ENCODE measurements around the gene HMCN2. TPM values are rescaled to one million over a fixed set of nuclear protein-coding genes. Genes with fewer than 3 reads are reported as not detected.
A peak's percentile ranks its signal among the peaks of the same experiment; 100 is the strongest.

Gene HMCN2
- total RNA-seq, 1 donor from 2014 or later, result 5.8 TPM

DNA sequence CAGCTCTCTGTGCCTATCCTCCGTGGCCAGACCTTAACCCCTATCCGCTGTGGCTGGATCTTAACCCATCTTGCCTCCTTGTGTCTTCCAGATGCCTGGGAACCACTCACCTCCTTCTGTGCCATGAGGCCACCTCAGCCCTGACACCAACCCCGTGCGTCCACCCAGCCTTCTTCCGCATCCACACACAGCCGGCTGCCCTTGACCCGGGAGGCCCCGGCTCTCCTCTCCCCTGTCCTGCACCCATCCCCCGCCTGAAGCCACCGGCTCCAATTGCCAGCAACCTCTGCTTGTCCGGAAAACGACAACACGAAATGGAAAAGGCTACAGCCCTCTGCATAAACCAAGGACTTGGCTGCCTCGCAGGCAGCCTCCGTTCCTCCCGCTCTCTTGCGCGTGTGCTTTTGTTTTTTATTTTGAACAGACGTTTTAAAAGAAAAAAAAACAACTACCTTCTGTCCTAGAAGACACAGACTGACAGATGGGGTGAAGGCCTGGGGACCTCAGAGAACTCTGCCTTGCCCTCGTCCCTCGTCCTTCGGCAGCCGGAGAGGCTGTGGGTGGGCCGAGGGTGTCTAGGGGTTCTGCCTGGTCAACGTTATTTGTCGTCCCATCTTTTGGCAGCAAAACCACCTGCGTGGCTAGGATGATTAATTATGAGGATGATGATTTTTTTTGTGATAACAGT, 32.5 kb upstream of the HMCN2 start:
- no peak overlapping the region for H3K4me3 Mint-ChIP-seq
- peaks cover 28% of the 10 kb centered on the region for H3K36me3 Mint-ChIP-seq
- TF ChIP-seq, protein P1, sequence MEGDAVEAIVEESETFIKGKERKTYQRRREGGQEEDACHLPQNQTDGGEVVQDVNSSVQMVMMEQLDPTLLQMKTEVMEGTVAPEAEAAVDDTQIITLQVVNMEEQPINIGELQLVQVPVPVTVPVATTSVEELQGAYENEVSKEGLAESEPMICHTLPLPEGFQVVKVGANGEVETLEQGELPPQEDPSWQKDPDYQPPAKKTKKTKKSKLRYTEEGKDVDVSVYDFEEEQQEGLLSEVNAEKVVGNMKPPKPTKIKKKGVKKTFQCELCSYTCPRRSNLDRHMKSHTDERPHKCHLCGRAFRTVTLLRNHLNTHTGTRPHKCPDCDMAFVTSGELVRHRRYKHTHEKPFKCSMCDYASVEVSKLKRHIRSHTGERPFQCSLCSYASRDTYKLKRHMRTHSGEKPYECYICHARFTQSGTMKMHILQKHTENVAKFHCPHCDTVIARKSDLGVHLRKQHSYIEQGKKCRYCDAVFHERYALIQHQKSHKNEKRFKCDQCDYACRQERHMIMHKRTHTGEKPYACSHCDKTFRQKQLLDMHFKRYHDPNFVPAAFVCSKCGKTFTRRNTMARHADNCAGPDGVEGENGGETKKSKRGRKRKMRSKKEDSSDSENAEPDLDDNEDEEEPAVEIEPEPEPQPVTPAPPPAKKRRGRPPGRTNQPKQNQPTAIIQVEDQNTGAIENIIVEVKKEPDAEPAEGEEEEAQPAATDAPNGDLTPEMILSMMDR (IDR thresholded peaks at IDR 0.05; ENCODE audit: unreplicated experiment), result no peak
- no peak overlapping the region for H3K27ac Mint-ChIP-seq
- peaks cover 3% of the 10 kb centered on the region for H3K4me1 Mint-ChIP-seq
- DNase-seq (ENCODE audit: low spot score in 2 of 2, unreplicated experiment in 2 of 2), result no peak
- no peaks in the 10 kb centered on the region for H3K27me3 Mint-ChIP-seq (ENCODE audit: low read depth)
- H3K9me3 Mint-ChIP-seq, result no peaks in the 10 kb centered on the region

DNA sequence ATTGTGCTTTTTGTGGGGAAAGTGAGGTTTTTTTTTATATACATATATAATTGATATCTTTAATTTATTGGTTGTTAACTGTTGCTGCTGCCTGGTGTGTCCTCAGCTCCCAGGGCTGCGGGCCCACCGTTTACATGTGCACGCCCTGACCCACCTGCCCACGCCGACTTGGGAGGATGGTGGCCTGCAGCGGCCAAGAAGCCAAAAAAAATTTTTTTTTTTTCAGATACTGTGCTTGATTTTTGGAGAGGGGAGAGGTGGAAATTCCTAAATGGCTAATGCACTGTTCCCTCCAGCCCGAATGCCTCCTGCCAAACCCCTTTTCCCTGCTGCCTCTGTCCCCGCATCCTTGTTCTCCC, 32.0 kb upstream of the HMCN2 start:
- no peak overlapping the region for H3K4me3 Mint-ChIP-seq
- TF ChIP-seq, protein P1 (IDR thresholded peaks at IDR 0.05; ENCODE audit: unreplicated experiment), result no peak
- H3K27ac Mint-ChIP-seq, result no peak overlapping the region
- no peaks in the 10 kb centered on the region for H3K27me3 Mint-ChIP-seq (ENCODE audit: low read depth)
- peaks cover 3% of the 10 kb centered on the region for H3K4me1 Mint-ChIP-seq
- no peaks in the 10 kb centered on the region for H3K9me3 Mint-ChIP-seq
- peaks cover 22% of the 10 kb centered on the region for H3K36me3 Mint-ChIP-seq
- DNase-seq (ENCODE audit: low spot score in 2 of 2, unreplicated experiment in 2 of 2), result no peak

DNA sequence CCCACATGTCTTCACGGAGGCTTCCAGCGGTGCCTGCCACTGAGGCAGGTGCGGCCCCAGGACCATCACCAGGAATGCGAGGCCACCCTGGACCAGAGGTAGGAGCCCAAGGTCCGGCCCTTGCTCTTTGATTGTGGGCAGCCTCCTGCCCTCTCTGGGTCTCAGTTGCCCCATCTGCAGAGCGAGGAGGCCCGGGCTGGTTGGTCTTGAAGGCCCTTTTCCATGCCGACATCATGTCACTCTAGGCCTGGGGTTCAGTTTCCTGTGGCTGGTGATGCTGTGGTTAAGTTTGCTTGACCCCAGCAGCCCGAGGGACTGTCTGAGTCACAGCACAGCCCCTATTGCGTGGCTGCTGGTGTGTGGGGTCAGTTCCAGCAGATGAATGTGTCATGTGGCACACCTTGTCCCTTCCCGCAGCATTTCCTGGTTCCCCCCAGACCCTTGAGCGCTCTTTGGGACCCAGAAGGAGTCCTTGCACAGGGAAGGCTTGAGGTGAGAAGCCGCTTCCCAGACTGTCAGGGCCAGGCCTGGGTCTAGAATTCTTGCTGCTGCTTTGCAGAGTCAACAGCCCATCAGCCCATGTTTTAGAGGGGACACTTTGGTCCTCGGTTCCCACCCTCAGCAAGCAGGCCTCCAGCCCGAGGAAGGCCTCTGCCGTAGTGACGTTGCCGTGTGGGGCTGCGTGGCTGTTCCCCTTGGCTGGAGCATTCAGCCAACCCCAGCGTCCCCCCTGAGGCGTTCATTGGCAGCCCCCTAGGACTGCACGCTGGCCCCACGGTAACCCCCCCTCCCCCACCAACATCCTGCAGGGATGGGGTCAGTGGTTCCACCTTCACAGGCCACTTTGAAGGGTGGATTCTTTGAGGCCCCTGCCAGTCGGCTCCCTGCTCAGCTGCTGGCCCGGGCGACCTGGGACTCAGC, 31.0 kb upstream of the HMCN2 start:
- no peak for DNase-seq (ENCODE audit: low spot score in 2 of 2, unreplicated experiment in 2 of 2)
- TF ChIP-seq, protein P1 (IDR thresholded peaks at IDR 0.05; ENCODE audit: unreplicated experiment), result no peak
- Mint-ChIP-seq H3K4me3 (no peak overlapping the region), H3K27ac (no peak overlapping the region), H3K4me1 (peaks cover 3% of the 10 kb centered on the region), H3K27me3 (ENCODE audit: low read depth) (no peaks in the 10 kb centered on the region), H3K36me3 (peaks cover 20% of the 10 kb centered on the region), H3K9me3 (no peaks in the 10 kb centered on the region)

DNA sequence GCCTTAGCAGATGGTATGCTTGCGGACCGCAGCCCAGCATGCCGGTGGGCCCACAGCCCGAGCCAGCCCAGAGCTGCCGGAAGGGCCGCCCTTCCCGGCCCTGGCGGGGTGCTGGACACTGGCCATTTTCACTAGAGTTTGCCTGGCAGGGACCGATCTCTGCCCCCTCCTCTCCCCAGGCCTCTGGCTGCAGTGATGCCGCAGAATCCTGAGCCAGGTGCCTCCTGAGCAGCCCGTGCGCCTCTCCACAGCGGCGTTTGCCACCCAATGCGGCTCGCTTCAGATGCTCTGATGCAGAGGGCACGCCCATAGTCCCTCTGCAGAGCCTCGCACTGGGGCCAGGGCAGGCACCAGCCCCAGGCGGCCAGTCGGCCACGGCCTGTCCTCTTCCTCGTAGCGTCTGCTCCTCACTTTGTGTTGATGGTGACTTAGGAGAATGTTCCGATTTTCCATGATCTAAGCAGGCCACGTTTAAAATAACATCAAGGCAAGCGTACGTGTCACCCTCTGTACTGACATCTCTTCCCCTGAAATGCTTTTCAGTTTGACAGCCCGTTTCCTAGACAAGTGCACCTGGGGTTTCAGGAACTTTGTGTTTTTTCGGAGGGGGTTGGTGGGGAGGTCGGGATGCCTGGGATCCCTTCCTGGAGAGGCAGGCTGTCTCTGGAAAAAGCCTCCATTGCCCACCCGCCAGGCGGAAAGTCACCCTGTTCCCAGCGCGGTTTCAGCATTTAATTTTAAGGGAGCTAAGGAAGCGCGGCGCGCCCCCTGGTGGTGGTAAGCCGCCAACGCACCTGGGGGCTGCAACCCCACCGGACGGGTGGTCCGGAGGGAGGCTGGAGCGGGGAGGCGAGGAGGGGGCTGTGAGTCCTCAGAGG, 29.8 kb upstream of the HMCN2 start:
- Mint-ChIP-seq H3K4me1 (peaks cover 6% of the 10 kb centered on the region), H3K27ac (no peak overlapping the region), H3K9me3 (no peaks in the 10 kb centered on the region), H3K4me3 (no peak overlapping the region), H3K27me3 (ENCODE audit: low read depth) (no peaks in the 10 kb centered on the region), H3K36me3 (peaks cover 16% of the 10 kb centered on the region)
- TF ChIP-seq, protein P1 (IDR thresholded peaks at IDR 0.05; ENCODE audit: unreplicated experiment), result peak; percentile 100
- DNase-seq (ENCODE audit: low spot score in 2 of 2, unreplicated experiment in 2 of 2), result peak; percentile 55 to 88

DNA sequence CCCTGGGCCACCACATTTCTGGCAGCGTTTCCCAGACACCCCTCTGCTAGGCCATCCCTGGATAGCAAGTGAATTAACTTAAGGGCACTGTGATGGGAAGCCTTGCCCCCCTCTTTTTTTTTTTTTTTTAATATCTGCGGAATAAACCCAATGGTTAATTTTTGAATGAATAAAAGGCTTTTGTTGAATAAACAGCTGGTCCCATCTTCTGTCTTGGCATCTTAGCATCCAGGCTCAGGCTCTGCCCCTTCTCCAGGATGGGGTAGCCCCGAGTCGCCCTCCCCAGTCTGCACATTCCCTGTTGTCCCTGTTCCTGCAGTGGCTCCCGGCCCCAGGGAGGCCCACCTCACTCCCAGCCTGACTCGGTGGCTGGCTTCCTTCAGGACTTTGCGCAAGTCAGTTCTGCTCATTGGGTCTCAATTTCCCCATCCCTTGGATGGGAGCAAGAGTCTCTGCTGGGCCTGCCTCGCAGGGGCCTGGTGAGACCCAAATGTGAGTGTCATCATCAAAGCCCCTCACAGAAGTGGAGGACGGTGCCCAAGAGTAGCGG, 29.0 kb upstream of the HMCN2 start:
- Mint-ChIP-seq H3K9me3 (no peaks in the 10 kb centered on the region), H3K27ac (no peak overlapping the region), H3K4me1 (peaks cover 8% of the 10 kb centered on the region), H3K4me3 (no peak overlapping the region), H3K27me3 (ENCODE audit: low read depth) (no peaks in the 10 kb centered on the region), H3K36me3 (peaks cover 15% of the 10 kb centered on the region)
- TF ChIP-seq, protein P1 (IDR thresholded peaks at IDR 0.05; ENCODE audit: unreplicated experiment), result peak; percentile 47
- no peak for DNase-seq (ENCODE audit: low spot score in 2 of 2, unreplicated experiment in 2 of 2)

Measured in mesothelial cell of epicardium (in vitro differentiated cells).